GM12878 (cell line): ENCODE measurements around the gene MPHOSPH8. TPM values are rescaled to one million over a fixed set of nuclear protein-coding genes. Genes with fewer than 3 reads are reported as not detected.

Source experiments
- ATAC-seq: fragments of 200-7000 bp; cut with Tn5 transposase; 3 replicates; pipeline ENCODE4 v1.9.1; 2020; ENCODE audit warnings: mild to moderate bottlenecking, moderate library complexity
- BruUV-seq: library from RNA; stranded (reverse); fragments of 400-500 nt; replicated peaks from 2 replicates; lab custom pipeline; 2021; lab: Mats Ljungman, UMichigan
- CTCF ChIA-PET: fragments of 300-600 bp; sonication (Branson Sonifier 250); formaldehyde crosslinking; extraction: SDS; loops from one replicate; lab custom pipeline; 2021; ENCODE audit warnings: inconsistent platforms; lab: Yijun Ruan, JAX
- POLR2A ChIA-PET: fragments of 350-600 bp; formaldehyde crosslinking; extraction: SDS; loops from one replicate; lab custom pipeline; 2021; ENCODE audit warnings: inconsistent platforms; lab: Charles Lee
- RAD21 ChIA-PET: fragments of 300-600 bp; sonication (Branson Sonifier 250); formaldehyde crosslinking; loops from one replicate; lab custom pipeline; 2023; ENCODE audit warnings: antibody characterized with exemption; ENCODE audit not compliant: unreplicated experiment; lab: Charles Lee
- SMC1A ChIA-PET: fragments of 300-600 bp; sonication (Branson Sonifier 250); formaldehyde crosslinking; loops from one replicate; lab custom pipeline; 2023; ENCODE audit not compliant: unreplicated experiment, uncharacterized antibody; lab: Charles Lee
- DNase-seq: peaks from one replicate; pipeline ENCODE4 v3.0.0-alpha.2; 2011; ENCODE audit warnings: low read depth, low spot score
- FAIRE-seq: peaks from 3 replicates; lab custom pipeline; 2011; peaks lifted over from hg19 to GRCh38; lab: Jason Lieb, UNC
- H2AFZ ChIP-seq: 2 replicates; pipeline ENCODE4 v1.6.0; 2011; ENCODE audit warnings: low read depth, low read length, control low read depth; ENCODE audit not compliant: control insufficient read depth
- H3K27ac ChIP-seq: 2 replicates; pipeline ENCODE4 v1.5.1; 2011; ENCODE audit warnings: control low read depth; ENCODE audit not compliant: control insufficient read depth, insufficient read depth
- H3K27me3 ChIP-seq, 2 experiments: replicated peaks in 1 of 2; 2 replicates each; pipeline versions ENCODE4 v1.6.0 to v1.6.1; 2011; ENCODE audit warnings: low read length in 1 of 2; ENCODE audit not compliant: control insufficient read depth in 2 of 2, insufficient read depth in 2 of 2
- H3K36me3 ChIP-seq, 2 experiments: 2 replicates each; pipeline ENCODE4 v1.5.1; 2011; ENCODE audit warnings: low read length in 1 of 2; ENCODE audit not compliant: control insufficient read depth in 2 of 2, insufficient read depth in 2 of 2
- H3K4me1 ChIP-seq: 2 replicates; pipeline ENCODE4 v1.6.1; 2011; ENCODE audit warnings: mild to moderate bottlenecking, low read length, moderate library complexity, mixed read lengths; ENCODE audit not compliant: control insufficient read depth, insufficient read depth
- H3K4me2 ChIP-seq: 2 replicates; pipeline ENCODE4 v1.6.0; 2011; ENCODE audit warnings: control low read depth; ENCODE audit not compliant: control insufficient read depth, insufficient read depth
- H3K4me3 ChIP-seq: fragments of 200-600 bp; sonication (generic); 2 replicates; pipeline ENCODE4 v1.5.1; 2016
- H3K79me2 ChIP-seq: 2 replicates; pipeline ENCODE4 v1.6.0; 2011; ENCODE audit warnings: low read length; ENCODE audit not compliant: control insufficient read depth, insufficient read depth
- H3K9ac ChIP-seq: 2 replicates; pipeline ENCODE4 v1.8.0; 2011; ENCODE audit warnings: low read length, control low read depth, mixed read lengths; ENCODE audit not compliant: control insufficient read depth, insufficient read depth
- H3K9me3 ChIP-seq: replicated peaks from 3 replicates; pipeline ENCODE4 v1.5.1; 2011; ENCODE audit warnings: mild to moderate bottlenecking, low read length; ENCODE audit not compliant: control insufficient read depth, insufficient read depth
- H4K20me1 ChIP-seq: 2 replicates; pipeline ENCODE4 v1.6.0; 2011; ENCODE audit not compliant: control insufficient read depth, insufficient read depth
- ATF7 ChIP-seq: fragments of 450-650 bp; IDR thresholded peaks from 2 replicates; pipeline ENCODE4 v1.6.1; 2016; ENCODE audit warnings: low read depth, mild to moderate bottlenecking
- BCLAF1 ChIP-seq: fragments of 450-650 bp; IDR thresholded peaks from 2 replicates; pipeline ENCODE4 v1.6.1; 2017; ENCODE audit warnings: antibody characterized with exemption, mild to moderate bottlenecking, moderate library complexity
- KAT2A ChIP-seq: conservative IDR thresholded peaks from 2 replicates; pipeline ENCODE4 v1.6.1; 2011; ENCODE audit warnings: low read depth, low read length; ENCODE audit not compliant: control insufficient read depth
- SPI1 ChIP-seq: IDR thresholded peaks from 2 replicates; pipeline ENCODE4 v1.6.1; 2011; ENCODE audit warnings: low read depth, mild to moderate bottlenecking, low read length, moderate library complexity, borderline replicate concordance; ENCODE audit not compliant: insufficient read depth
- ZNF384 ChIP-seq: IDR thresholded peaks from 2 replicates; pipeline ENCODE4 v1.6.1; 2012; ENCODE audit warnings: low read depth, mild to moderate bottlenecking, low read length, improper control_type of control experiment, borderline replicate concordance
- WGBS: methylation state at CpG from one replicate; pipeline ENCODE4 v1.1.6; 2016; ENCODE audit warnings: low lambda C conversion rate; ENCODE audit not compliant: insufficient replicate concordance, insufficient coverage; ENCODE audit errors: missing lambda C conversion rate; 5-methylcytosine and 5-hydroxymethylcytosine counted together
- in situ Hi-C: fragments of 300-500 bp; cut with MboI; formaldehyde crosslinking; loops from 9 replicates; pipeline ENCODE4 v1.14.3; 2018; ENCODE audit warnings: mixed read lengths
- intact Hi-C: fragments of 100-400 bp; cut with micrococcal nuclease; formaldehyde crosslinking; loops from one replicate; pipeline ENCODE4 v1.14.2; 2022; ENCODE audit not compliant: unreplicated experiment
- polyA plus RNA-seq, 11 experiments: library from polyadenylated mRNA; depleted of rRNA in 4 of 11; unstranded in 6 of 11; stranded (reverse) in 5 of 11; fragments of >200 nt; fragmentation: Nextera tagmentation in 4 of 11; fragmentation: Illumina TruSeq in 1 of 11; extraction: Ambion mirVana in 4 of 11; extraction: Trizol in 1 of 11; gene quantifications; 1 replicate in 1 of 11; 2 replicates in 10 of 11; pipeline versions ENCODE4 v1.2.1 to v1.2.3, GENCODE V29; 2011 to 2016; ENCODE audit warnings: inconsistent platforms in 2 of 11, missing spikeins in 2 of 11, low read depth in 1 of 11
- total RNA-seq, 4 experiments: library from RNA; depleted of rRNA in 3 of 4; stranded (reverse); fragments of >200 nt in 3 of 4; fragmentation: Illumina TruSeq in 1 of 4; extraction: Trizol in 1 of 4; gene quantifications; 2 replicates each; pipeline versions ENCODE4 v1.2.1 to v1.2.3, GENCODE V29; 2013 to 2021

The MPHOSPH8 gene
- total and polyA plus RNA-seq, 10 of the 15 experiments (the other 5 are each of a cell fraction or from before 2014, with no cell fraction given) = 15.9 to 34.9 (median 26.9) TPM

DNA sequence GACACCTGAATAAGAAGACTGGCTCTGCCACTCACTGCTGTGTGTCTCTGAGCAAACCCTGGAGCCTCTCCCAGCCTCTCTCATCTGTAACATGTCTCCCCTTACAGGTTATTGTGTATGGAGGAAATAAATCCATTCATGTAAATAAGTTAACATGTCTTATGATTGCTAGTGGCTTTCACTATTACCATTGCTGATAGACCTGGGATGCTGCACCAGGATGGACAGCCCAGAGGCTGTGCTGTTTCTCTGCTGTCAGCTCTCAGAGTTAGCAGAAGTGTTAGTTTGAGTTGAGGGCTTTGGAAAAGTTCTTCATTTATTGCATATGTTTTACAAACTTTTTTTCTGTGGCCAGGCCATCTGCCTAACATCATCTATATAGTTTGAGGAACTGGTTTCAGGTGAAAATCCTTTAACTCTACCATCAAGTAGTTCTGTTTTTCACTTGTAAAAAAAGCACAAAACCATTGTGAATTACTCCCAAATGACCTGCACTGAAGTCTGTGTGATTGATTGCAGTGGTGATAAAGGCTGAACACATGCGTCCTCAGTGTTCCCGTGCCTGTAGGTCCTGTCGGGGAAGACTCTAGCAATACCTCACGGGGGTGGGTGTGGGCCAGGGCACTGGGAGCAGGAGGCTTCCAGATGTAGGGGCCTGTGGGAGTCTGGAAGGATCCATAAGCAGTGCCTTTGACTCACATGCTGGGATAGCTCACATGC is 24.6 kb downstream of the MPHOSPH8 start:
- H3K4me1 ChIP-seq = 0 out of 2 replicates have a peak, but pooled peaks cover 5% of the 10 kb centered on the region
- H3K9ac ChIP-seq = no peak overlapping the region
- H3K27ac ChIP-seq = no peak overlapping the region
- ChIA-PET SMC1A (interaction anchor here (0.6 kb wide), 1 partner anchor 780 kb away, joined by 3 read pairs; no protein-coding TSS in a partner anchor), RAD21 (no interaction called here), CTCF (interaction anchor here (1.3 kb wide), 1 partner anchor 327 kb away, joined by 4 read pairs; no protein-coding TSS in a partner anchor), POLR2A (no interaction called here)
- no peaks in the 10 kb centered on the region for H3K9me3 ChIP-seq
- in situ Hi-C loops (no loop called here), intact Hi-C loops (no loop called here)
- no peak overlapping the region for H2AFZ ChIP-seq
- H3K4me3 ChIP-seq = no peak overlapping the region
- peaks cover under 1 to 24% of the 10 kb centered on the region in 2 experiments for H3K36me3 ChIP-seq
- H3K27me3 ChIP-seq = no peaks in the 10 kb centered on the region
- FAIRE-seq = no peak
- BruUV-seq = no TSS peak
- DNase-seq = no peak
- peak; percentile 35 for ATAC-seq
- no peaks in the 10 kb centered on the region for H3K79me2 ChIP-seq
- no peak overlapping the region for H3K4me2 ChIP-seq
- H4K20me1 ChIP-seq = no peaks in the 10 kb centered on the region; the same call in 1 of the 2 replicates
- TF ChIP-seq BCLAF1 = no peak
- TF ChIP-seq SPI1 = peak; percentile 16; the same call in 1 of the 2 replicates
- TF ChIP-seq KAT2A = no peak
- no peak for TF ChIP-seq ATF7
- no peak for TF ChIP-seq ZNF384
- 63% methylated on average over 4 of the region's 4 CpGs for WGBS
